Measurements from ENCODE around the gene HIPK2. TPM values are rescaled to one million over a fixed set of nuclear protein-coding genes. Genes with fewer than 3 reads are reported as not detected.

Gene HIPK2
- total RNA-seq, 1 donor = 7.3 TPM

- no peak for DNase-seq (ENCODE audit: low read depth)
- no peak for TF ChIP-seq CTCF (IDR thresholded peaks at IDR 0.05; ENCODE audit: insufficient read depth, low read depth, low read length)
- no peak overlapping the region for H3K4me3 ChIP-seq (ENCODE audit: low read depth, low read length)
Measured at GRCh38 chr7:139640681-139641080, 137.1 kb downstream of the HIPK2 start.

GRCh38 chr7:139639563-139639962 is 138.2 kb downstream of the HIPK2 start:
- no peak overlapping the region for H3K4me3 ChIP-seq (ENCODE audit: low read depth, low read length)
- no peak for TF ChIP-seq CTCF (IDR thresholded peaks at IDR 0.05; ENCODE audit: insufficient read depth, low read depth, low read length)
- DNase-seq (ENCODE audit: low read depth) = no peak

- H3K4me3 ChIP-seq (ENCODE audit: low read depth, low read length) = no peak overlapping the region
- TF ChIP-seq CTCF (IDR thresholded peaks at IDR 0.05; ENCODE audit: insufficient read depth, low read depth, low read length) = no peak
- no peak for DNase-seq (ENCODE audit: low read depth)
Measured at GRCh38 chr7:139635526-139636302, 142.1 kb downstream of the HIPK2 start.

GRCh38 chr7:139634087-139634486 is 143.7 kb downstream of the HIPK2 start:
- DNase-seq (ENCODE audit: low read depth) = no peak
- no peak for TF ChIP-seq CTCF (IDR thresholded peaks at IDR 0.05; ENCODE audit: insufficient read depth, low read depth, low read length)

GRCh38 chr7:139631520-139632031 is 146.2 kb downstream of the HIPK2 start:
- TF ChIP-seq CTCF (IDR thresholded peaks at IDR 0.05; ENCODE audit: insufficient read depth, low read depth, low read length) = no peak
- no peak overlapping the region for H3K4me3 ChIP-seq (ENCODE audit: low read depth, low read length)
- no peak for DNase-seq (ENCODE audit: low read depth)

More at GRCh38 chr7:139634087-139634486, 143.7 kb downstream of the HIPK2 start:
- H3K4me3 ChIP-seq (ENCODE audit: low read depth, low read length) = no peak overlapping the region

GRCh38 chr7:139630643-139631519 is 146.9 kb downstream of the HIPK2 start:
- no peak for TF ChIP-seq CTCF (IDR thresholded peaks at IDR 0.05; ENCODE audit: insufficient read depth, low read depth, low read length)

More at GRCh38 chr7:139630643-139631519, 146.9 kb downstream of the HIPK2 start:
- DNase-seq (ENCODE audit: low read depth) = no peak
- H3K4me3 ChIP-seq (ENCODE audit: low read depth, low read length) = no peak overlapping the region

All from fibroblast of villous mesenchyme (primary cell).